K562 (cell line): ENCODE measurements around the gene THUMPD1. TPM values are rescaled to one million over a fixed set of nuclear protein-coding genes. Genes with fewer than 3 reads are reported as not detected.

Experiments
- CC2D1A ChIP-seq: fragments of 450-650 bp; IDR thresholded peaks from 2 replicates; pipeline ENCODE4 v1.6.1; 2017; ENCODE audit warnings: mild to moderate bottlenecking
- CREM ChIP-seq: IDR thresholded peaks from 2 replicates; pipeline ENCODE4 v1.6.1; 2014; ENCODE audit warnings: antibody characterized with exemption, low read depth
- CTBP1 ChIP-seq: fragments of 450-650 bp; IDR thresholded peaks from 2 replicates; pipeline ENCODE4 v1.6.1; 2016; ENCODE audit warnings: borderline replicate concordance
- GATA2 ChIP-seq: sonication (generic); formaldehyde crosslinking; IDR thresholded peaks from 2 replicates; pipeline ENCODE4 v1.4.0; 2020; ENCODE audit warnings: mild to moderate bottlenecking, missing genetic modification reagents
- HDAC2 ChIP-seq: fragments of 450-650 bp; IDR thresholded peaks from 2 replicates; pipeline ENCODE4 v1.6.1; 2016; ENCODE audit warnings: mild to moderate bottlenecking
- IFI16 ChIP-seq: fragments of 250-450 bp; sonication (Bioruptor Pico); IDR thresholded peaks from 2 replicates; pipeline ENCODE4 v2.1.2; 2022; ENCODE audit warnings: mild to moderate bottlenecking, inconsistent platforms
- L3MBTL2 ChIP-seq: fragments of 450-650 bp; IDR thresholded peaks from 2 replicates; pipeline ENCODE4 v1.6.1; 2016; ENCODE audit warnings: mild to moderate bottlenecking, moderate library complexity
- NR2C2 ChIP-seq, 2 experiments: fragments of 200-800 bp in 1 of 2; sonication (Bioruptor generic) in 1 of 2; sonication (generic) in 1 of 2; formaldehyde crosslinking in 1 of 2; IDR thresholded peaks; 2 replicates each; pipeline versions ENCODE4 v1.6.1 to v1.8.0; 2016 to 2022; ENCODE audit warnings: mild to moderate bottlenecking in 1 of 2, missing compliant biosample characterization in 1 of 2, missing genetic modification characterization in 1 of 2, missing genetic modification reagents in 1 of 2
- NR4A1 ChIP-seq, 2 experiments: fragments of 250-450 bp in 1 of 2; fragments of 450-650 bp in 1 of 2; sonication (Bioruptor Pico) in 1 of 2; IDR thresholded peaks; 2 replicates each; pipeline versions ENCODE4 v1.4.0 to v1.6.1; 2016 to 2020; ENCODE audit warnings: mild to moderate bottlenecking in 2 of 2, missing compliant biosample characterization in 1 of 2, missing genetic modification characterization in 1 of 2, moderate library complexity in 1 of 2
- PYGO2 ChIP-seq: fragments of 450-650 bp; IDR thresholded peaks from 2 replicates; pipeline ENCODE4 v1.6.1; 2016; ENCODE audit warnings: mild to moderate bottlenecking, missing genetic modification characterization, moderate library complexity, missing compliant biosample characterization
- RBM39 ChIP-seq: fragments of 200-400 bp; formaldehyde crosslinking; optimal IDR thresholded peaks from 2 replicates; pipeline ENCODE3; 2018; ENCODE audit warnings: low read depth, low read length
- SMARCA4 ChIP-seq: fragments of 450-650 bp; IDR thresholded peaks from 2 replicates; pipeline ENCODE4 v1.6.1; 2016
- STAT5A ChIP-seq: IDR thresholded peaks from 2 replicates; pipeline ENCODE4 v1.6.1; 2012; ENCODE audit warnings: low read length, inconsistent platforms, borderline replicate concordance
- TEAD4 ChIP-seq, 2 experiments: sonication (generic) in 1 of 2; formaldehyde crosslinking in 1 of 2; IDR thresholded peaks; 2 replicates each; pipeline versions ENCODE4 v1.6.1 to v1.8.0; 2012 to 2022; ENCODE audit warnings: borderline replicate concordance in 1 of 2, inconsistent platforms in 1 of 2, low read length in 1 of 2, mild to moderate bottlenecking in 1 of 2, missing genetic modification reagents in 1 of 2
- ZKSCAN8 ChIP-seq: fragments of 200-800 bp; sonication (Bioruptor generic); IDR thresholded peaks from 2 replicates; pipeline ENCODE4 v1.6.1; 2016; ENCODE audit warnings: missing genetic modification characterization, missing compliant biosample characterization
- ZNF57 ChIP-seq: fragments of 450-650 bp; formaldehyde crosslinking; IDR thresholded peaks from 2 replicates; pipeline ENCODE4 v1.4.0; 2020; ENCODE audit warnings: mild to moderate bottlenecking, moderate library complexity
- ZNF644 ChIP-seq: fragments of 200-800 bp; sonication (Bioruptor generic); IDR thresholded peaks from 2 replicates; pipeline ENCODE4 v1.6.1; 2016; ENCODE audit warnings: low read depth, missing genetic modification characterization, missing compliant biosample characterization
- polyA plus RNA-seq, 8 experiments: library from polyadenylated mRNA; depleted of rRNA in 4 of 8; stranded (reverse) in 5 of 8; unstranded in 3 of 8; fragments of >200 nt; fragmentation: Nextera tagmentation in 2 of 8; fragmentation: Illumina TruSeq in 1 of 8; extraction: Ambion mirVana in 2 of 8; extraction: Trizol in 1 of 8; gene quantifications; 2 replicates each; pipeline versions ENCODE4 v1.2.1 to v1.2.3, GENCODE V29; 2011 to 2014; ENCODE audit warnings: inconsistent platforms in 1 of 8, missing spikeins in 1 of 8
- total RNA-seq, 7 experiments: library from RNA; depleted of rRNA in 6 of 7; stranded (reverse); fragments of >200 nt in 6 of 7; fragmentation: Illumina TruSeq in 2 of 7; extraction: Trizol in 2 of 7; gene quantifications; 2 replicates each; pipeline versions ENCODE4 v1.2.1 to v1.2.3, GENCODE V29; 2011 to 2021; ENCODE audit warnings: low replicate concordance in 1 of 7
- TF ChIP-seq, protein P1 (sequence below), 2 experiments: fragments of 450-650 bp; IDR thresholded peaks; 2 replicates each; pipeline ENCODE4 v1.6.1; 2016
- TF ChIP-seq, protein P2 (sequence below): fragments of 200-800 bp; sonication (Bioruptor generic); IDR thresholded peaks from 2 replicates; pipeline ENCODE4 v1.6.1; 2016; ENCODE audit warnings: missing genetic modification characterization, missing compliant biosample characterization
- TF ChIP-seq, protein P3 (sequence below), 2 experiments: fragments of 250-450 bp in 1 of 2; fragments of 450-650 bp in 1 of 2; sonication (Bioruptor Pico) in 1 of 2; IDR thresholded peaks; 2 replicates each; pipeline versions ENCODE4 v1.6.1 to v1.8.0; 2016 to 2021; ENCODE audit warnings: mild to moderate bottlenecking in 2 of 2, moderate library complexity in 2 of 2, missing compliant biosample characterization in 1 of 2, missing genetic modification characterization in 1 of 2

The THUMPD1 gene
- total and polyA plus RNA-seq, 9 of the 15 experiments (the other 6 are each of a cell fraction or from before 2014, with no cell fraction given), result 37.8 to 101 (median 56.8) TPM

DNA sequence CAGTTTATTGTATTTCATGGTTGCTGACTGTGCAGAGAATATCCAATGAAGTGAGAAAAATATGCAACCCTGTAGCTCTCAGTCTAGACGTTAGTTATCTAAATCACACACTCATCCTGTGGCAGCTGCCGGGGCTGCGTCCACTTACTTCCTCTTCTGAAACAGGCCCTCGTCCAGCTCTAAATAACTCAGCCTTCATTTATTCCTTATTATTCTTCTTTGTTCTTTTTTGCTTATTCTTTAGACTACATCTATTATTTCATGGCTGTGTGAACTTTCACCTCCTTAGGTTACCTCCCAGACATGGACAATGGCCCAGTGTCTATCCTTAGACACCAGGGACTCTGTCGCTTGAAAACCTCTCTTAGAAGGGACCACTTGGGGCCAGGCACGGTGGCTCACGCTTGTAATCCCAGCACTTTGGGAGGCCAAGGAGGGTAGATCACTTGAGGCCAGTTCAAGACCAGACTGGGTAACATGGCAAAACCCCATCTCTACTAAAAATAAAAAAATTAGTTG lies 3.4 kb upstream of the THUMPD1 start (continued):
- TF ChIP-seq CTBP1 (0 out of 2 replicates have a peak, but pooled peaks have one; percentile 39), IFI16 (0 out of 2 replicates have a peak, but pooled peaks have one; percentile 20), CREM (peak; percentile 71; the same call in 1 of the 2 replicates), RBM39 (no peak), GATA2 (CRISPR knock-in tag) (peak; percentile 49; the same call in 1 of the 2 replicates), ZNF57 (CRISPR knock-in tag) (peak; percentile 68; the same call in 1 of the 2 replicates), NR4A1 (CRISPR knock-in tag; IDR thresholded peaks at IDR 0.05) (no peak), NR4A1 (tag; IDR thresholded peaks at IDR 0.05) (peak; percentile 63; the same call in 1 of the 2 replicates), L3MBTL2 (peak; percentile 79), HDAC2 (0 out of 2 replicates have a peak, but pooled peaks have one; percentile 42), SMARCA4 (peak; percentile 91), ZKSCAN8 (peak; percentile 65; the same call in 1 of the 2 replicates), PYGO2 (0 out of 2 replicates have a peak, but pooled peaks have one; percentile 25), NR2C2 (CRISPR knock-in tag; IDR thresholded peaks at IDR 0.05) (no peak), NR2C2 (tag; IDR thresholded peaks at IDR 0.05) (peak; percentile 69), TEAD4 (IDR thresholded peaks at IDR 0.05; ENCODE audit: low read length) (peak; percentile 90), TEAD4 (CRISPR knock-in tag; IDR thresholded peaks at IDR 0.05; ENCODE audit: borderline replicate concordance) (no peak), CC2D1A (peak; percentile 35; the same call in 1 of the 2 replicates), STAT5A (peak; percentile 57), ZNF644 (peak; percentile 76)
- TF ChIP-seq, protein P1, sequence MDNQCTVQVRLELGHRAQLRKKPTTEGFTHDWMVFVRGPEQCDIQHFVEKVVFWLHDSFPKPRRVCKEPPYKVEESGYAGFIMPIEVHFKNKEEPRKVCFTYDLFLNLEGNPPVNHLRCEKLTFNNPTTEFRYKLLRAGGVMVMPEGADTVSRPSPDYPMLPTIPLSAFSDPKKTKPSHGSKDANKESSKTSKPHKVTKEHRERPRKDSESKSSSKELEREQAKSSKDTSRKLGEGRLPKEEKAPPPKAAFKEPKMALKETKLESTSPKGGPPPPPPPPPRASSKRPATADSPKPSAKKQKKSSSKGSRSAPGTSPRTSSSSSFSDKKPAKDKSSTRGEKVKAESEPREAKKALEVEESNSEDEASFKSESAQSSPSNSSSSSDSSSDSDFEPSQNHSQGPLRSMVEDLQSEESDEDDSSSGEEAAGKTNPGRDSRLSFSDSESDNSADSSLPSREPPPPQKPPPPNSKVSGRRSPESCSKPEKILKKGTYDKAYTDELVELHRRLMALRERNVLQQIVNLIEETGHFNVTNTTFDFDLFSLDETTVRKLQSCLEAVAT (IDR thresholded peaks at IDR 0.05), result peak in 1 of 2 experiments; percentile 58; a peak in 1 of 4 replicates
- TF ChIP-seq, protein P2, sequence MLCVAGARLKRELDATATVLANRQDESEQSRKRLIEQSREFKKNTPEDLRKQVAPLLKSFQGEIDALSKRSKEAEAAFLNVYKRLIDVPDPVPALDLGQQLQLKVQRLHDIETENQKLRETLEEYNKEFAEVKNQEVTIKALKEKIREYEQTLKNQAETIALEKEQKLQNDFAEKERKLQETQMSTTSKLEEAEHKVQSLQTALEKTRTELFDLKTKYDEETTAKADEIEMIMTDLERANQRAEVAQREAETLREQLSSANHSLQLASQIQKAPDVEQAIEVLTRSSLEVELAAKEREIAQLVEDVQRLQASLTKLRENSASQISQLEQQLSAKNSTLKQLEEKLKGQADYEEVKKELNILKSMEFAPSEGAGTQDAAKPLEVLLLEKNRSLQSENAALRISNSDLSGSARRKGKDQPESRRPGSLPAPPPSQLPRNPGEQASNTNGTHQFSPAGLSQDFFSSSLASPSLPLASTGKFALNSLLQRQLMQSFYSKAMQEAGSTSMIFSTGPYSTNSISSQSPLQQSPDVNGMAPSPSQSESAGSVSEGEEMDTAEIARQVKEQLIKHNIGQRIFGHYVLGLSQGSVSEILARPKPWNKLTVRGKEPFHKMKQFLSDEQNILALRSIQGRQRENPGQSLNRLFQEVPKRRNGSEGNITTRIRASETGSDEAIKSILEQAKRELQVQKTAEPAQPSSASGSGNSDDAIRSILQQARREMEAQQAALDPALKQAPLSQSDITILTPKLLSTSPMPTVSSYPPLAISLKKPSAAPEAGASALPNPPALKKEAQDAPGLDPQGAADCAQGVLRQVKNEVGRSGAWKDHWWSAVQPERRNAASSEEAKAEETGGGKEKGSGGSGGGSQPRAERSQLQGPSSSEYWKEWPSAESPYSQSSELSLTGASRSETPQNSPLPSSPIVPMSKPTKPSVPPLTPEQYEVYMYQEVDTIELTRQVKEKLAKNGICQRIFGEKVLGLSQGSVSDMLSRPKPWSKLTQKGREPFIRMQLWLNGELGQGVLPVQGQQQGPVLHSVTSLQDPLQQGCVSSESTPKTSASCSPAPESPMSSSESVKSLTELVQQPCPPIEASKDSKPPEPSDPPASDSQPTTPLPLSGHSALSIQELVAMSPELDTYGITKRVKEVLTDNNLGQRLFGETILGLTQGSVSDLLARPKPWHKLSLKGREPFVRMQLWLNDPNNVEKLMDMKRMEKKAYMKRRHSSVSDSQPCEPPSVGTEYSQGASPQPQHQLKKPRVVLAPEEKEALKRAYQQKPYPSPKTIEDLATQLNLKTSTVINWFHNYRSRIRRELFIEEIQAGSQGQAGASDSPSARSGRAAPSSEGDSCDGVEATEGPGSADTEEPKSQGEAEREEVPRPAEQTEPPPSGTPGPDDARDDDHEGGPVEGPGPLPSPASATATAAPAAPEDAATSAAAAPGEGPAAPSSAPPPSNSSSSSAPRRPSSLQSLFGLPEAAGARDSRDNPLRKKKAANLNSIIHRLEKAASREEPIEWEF, result 0 out of 2 replicates have a peak, but pooled peaks have one; percentile 55
- TF ChIP-seq, protein P3, sequence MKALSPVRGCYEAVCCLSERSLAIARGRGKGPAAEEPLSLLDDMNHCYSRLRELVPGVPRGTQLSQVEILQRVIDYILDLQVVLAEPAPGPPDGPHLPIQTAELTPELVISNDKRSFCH (CRISPR knock-in tag; IDR thresholded peaks at IDR 0.05), result no peak
- TF ChIP-seq, protein P3 (tag; IDR thresholded peaks at IDR 0.05), result peak; percentile 63
